GM20431 (cell line): ENCODE results near the gene PKHD1.

Experiments
- in situ Hi-C: fragments of 300-500 bp; cut with MseI, MboI; formaldehyde crosslinking; loops from one replicate; pipeline ENCODE4 v1.15.0; 2020; ENCODE audit warnings: low sequenced_read_pairs; ENCODE audit not compliant: unreplicated experiment

Gene PKHD1

DNA sequence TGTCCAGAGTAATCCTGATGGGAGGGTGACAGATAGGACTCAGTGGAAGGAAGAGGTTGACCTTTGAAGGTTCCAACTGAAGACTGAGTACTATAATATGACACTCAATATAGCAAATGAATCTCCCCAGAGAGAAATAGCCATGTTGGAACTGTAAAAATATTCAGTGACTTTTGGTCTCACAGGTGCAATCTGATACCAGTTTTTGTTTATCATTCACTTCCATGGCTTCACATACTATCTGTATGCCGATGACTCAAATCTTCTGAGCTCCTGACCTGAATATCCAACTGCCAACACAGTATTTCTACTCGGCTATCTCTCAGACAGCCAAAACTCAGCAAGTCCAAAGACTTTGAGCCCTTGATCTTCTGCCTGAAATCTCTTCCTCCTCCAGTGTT is 21.8 kb upstream of the PKHD1 start:
- in situ Hi-C loops, result no loop called here

DNA sequence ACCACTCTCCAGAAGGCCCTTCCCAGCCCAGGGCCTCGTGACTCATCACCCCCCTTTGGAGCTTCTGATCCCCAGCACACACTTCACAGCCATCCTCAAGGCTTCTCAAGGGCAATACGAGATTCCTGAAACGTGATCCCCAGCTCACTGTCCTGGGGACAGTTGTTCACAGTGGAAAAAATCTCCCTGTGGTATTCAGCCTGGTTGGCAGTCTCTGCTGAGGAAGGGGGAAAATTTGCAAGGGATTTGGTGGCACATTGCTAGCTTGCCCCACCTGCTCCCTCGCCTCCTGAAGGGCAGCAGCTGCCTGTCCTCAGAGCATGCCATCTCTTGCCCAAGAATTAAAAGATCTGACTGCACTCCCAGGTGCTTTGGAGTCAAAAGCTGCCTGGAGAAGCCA is 20.7 kb upstream of the PKHD1 start:
- in situ Hi-C loops, result no loop called here

DNA sequence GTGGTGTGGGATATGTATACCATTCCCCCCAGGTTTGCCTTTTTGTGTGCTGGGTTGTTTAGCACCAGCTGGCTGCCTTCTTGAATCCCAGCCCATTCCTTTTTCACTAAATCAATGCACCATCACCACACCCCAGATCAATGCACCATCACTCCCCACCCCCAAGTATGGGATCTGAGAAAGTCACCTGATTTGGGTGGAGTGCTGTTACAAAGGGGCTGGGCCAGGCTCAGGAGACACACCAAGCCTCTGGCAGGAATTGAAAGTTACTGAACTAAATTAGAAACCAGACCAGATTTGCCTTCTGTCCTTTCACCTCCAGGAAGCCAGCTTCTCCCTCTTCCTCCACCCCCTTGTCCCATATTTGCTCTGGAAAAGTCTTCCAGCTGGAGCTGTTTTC is 19.6 kb upstream of the PKHD1 start:
- in situ Hi-C loops, result no loop called here

DNA sequence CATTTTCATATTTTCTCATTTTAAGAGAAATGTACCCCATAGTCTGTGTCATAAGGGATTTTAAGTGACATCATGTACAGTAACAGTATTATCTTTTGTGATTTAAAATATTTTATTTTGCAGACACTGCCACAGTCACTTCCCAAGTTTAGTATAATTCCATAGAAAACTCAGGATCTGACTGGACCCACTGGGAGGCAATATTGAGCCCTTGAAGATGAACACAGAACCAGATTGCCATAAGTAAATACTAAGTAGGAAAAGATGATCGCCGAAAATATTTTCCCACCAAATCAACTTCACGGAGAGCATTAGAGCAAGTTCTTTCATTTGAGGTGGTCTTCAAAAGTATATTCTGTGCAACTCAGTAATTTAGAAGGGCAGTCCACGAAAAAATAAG is 17.6 kb upstream of the PKHD1 start:
- in situ Hi-C loops, result no loop called here

DNA sequence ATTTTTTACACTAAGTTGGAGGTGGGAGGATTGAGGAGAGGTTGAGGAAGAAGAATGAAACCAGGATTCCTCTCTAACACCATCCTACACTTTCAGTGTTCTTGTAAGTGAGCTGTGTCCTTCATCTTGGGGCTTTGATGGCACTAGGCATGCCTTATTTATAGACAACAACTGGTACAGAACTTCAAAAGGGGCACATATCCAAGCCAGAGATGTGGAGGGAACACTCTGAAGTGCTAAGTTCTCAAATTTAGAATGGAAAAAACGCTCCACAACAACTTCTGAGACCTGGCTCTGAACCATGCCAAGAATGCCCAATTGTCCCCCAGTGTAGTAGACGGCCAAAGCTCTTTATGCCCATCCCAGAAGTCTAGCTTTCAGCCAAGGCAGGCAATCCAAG is 16.2 kb upstream of the PKHD1 start:
- in situ Hi-C loops, result no loop called here

DNA sequence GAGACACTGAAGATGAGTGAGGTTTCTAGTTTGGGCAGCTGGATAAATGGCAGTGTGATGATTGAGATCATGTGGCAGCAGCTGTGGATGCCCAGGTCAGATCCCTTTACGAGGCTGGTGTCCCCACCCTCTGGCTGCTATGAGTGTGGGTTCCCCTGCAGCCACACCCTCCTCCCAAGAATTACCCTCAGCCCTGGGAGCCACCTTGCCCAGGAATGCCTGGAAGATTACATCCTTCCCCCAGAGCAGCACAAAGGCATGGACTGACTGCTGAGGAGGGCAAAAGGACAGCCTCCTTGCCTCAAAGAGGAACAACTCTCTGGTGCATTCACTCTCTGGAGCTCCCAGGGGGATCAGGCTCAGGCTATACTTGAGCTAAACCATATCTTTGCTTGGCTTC is 15.0 kb upstream of the PKHD1 start:
- in situ Hi-C loops, result no loop called here

DNA sequence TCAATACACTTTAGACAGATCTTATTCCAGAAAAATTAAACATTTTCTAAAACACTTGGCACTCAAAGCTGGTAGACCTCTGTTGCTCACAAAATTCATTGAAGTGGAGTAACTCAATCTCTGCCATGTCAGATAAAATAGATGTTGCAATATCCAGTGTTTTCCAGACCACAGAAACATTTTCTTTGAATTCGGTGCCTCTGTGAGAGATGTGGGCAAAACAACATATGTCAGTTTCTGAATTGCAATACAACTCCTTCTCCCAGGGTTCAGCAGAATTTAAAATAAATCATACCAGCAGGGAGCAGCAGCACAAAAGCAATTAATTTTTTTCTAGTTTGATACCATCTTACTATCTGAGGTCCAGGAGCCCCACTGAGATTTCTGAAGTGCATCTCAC is 11.3 kb upstream of the PKHD1 start:
- in situ Hi-C loops, result no loop called here

DNA sequence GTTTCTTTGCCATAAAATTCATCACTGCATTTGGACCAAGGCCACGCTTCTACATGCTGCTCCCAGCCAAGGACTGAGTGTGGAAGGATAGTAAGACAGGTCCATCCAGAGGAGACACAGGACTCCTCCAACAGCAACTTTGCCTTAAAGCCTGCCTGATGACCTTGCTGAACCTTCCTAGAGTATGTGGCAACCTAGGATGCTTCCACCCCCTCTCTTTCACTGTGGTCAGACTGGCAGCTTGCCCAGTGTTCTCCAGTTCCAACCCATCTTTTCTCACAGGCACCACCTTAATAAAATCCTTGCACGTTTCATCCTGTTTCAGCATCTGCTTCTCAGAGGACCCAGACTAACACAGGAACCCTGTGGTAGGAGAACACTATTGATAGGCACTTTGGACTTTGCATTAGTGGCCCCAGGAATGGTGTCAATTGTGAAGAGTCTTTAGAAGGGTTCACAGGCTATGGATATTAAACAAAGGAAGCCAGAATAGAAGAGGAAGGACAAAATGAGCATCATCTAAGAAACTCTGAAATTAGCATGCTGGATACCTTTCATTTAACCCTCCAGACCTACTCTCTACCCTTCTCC is 2.4 kb upstream of the PKHD1 start:
- in situ Hi-C loops, result no loop called here

DNA sequence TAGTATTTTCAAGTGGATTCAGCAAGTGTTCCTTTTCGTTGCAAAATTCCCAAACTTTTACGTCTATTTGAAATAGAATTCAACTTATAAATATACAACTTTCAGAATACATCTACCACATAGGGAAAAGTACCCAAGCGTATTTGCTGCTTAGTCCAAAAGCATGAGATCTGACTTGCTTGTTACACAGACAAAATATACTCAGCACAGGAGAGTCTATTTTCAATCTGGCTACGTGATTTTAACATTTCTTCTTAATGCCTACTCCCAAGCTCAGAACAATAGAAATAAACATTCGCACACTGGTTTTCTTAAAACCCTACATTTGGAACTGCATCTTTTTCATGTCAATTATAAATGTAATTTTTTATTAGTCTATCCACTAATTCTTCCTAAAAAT is 672 bp downstream of the PKHD1 start:
- in situ Hi-C loops, result no loop called here

DNA sequence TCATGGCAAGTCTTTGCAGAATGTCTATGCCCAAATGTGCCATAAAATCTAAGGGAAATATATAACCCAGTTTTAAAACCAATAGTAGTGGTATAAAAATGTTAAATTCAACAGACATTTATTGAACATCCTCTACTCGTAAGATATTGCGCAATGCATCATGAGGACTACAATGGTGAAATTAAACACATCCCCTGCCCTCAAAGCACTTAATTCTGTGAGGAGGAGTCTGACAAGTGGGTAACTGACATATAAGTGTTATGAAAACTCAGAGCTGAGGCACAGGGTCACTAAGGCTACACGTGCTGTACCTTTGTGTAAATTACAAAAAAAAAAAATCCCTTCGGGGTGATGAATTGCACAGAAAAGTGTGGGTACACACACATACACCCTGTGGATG is 6.2 kb downstream of the PKHD1 start:
- in situ Hi-C loops, result no loop called here

DNA sequence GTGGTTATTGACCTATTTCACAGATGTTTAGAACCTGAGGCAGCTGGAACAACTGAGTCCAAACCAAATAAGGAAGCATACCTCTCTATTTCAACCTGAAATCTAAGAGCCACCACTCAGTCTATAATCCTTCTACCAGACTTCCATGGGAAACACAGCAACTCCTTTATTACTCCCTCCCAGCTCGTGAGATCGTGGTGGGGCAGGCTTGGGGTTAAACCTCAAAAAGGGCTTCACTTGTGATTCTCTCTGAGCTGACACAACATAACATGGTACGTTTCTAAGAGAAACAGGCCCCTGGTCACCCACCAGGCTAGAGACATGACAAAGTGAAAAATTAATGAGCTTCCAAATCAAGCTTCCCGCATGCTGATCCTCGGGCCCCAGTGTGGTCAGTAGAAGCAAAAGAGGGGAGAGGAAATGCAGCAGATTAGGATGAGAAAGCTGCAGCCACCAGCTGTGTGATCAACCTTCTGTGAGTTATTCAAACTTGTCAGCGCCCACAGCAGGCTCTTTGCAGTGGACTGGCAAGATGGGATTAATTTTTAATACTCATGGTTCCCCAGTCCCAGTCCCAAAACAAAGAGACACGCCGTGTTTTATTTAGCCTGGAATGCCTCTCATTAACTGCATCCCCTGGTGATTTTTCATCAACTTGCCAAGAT is 9.3 kb downstream of the PKHD1 start:
- in situ Hi-C loops, result no loop called here

DNA sequence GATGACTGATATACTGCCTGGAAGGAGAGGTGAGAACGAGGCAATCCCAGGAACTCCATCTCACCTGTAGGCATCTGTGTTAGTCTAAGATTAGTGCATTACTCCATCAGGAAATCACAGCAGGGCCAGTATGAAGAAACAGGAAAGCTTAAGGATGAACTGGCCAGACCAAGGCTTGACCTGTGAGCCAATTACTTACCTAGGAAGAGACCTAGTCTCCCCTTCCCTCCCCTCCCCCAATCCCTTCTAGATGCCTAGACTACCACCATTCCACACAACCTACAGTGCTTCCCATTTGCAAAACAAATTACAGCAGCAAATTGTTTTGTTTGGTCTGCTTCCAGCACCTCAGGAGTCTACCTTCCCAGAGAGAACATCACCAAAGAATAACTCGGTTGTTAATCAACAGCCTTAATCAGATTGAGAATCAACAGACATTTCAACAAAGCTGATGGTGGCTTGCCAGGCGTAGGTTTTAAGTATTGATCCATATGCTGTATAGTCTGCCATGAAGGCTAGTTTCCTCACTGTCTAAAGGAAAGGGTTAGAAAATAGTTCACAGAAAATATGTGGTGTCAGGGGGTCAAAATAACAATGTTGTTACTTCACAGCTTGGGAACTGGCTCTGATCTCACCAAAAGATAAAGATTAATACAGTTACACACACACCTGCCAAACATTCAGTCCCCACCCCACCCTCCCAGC is 10.1 kb downstream of the PKHD1 start:
- in situ Hi-C loops, result no loop called here

DNA sequence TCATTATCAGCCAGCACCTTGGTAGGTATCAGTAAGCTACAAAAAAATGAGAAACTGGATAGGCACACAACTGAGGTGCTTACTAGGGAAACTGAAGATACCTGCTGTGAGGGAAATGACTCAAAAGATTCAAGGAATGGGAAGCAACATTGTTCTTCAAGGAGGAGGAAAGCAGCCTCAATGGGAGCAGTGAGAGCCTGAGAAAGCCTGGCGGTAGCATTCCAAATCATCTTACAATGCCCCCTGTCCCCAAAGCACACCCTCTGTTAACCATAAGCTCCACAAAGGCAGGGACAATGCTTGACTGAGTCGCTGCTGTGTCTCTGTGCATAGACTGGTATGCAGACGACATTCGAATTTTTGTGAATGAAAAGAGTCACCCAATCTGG is 10.6 kb downstream of the PKHD1 start:
- in situ Hi-C loops, result no loop called here

DNA sequence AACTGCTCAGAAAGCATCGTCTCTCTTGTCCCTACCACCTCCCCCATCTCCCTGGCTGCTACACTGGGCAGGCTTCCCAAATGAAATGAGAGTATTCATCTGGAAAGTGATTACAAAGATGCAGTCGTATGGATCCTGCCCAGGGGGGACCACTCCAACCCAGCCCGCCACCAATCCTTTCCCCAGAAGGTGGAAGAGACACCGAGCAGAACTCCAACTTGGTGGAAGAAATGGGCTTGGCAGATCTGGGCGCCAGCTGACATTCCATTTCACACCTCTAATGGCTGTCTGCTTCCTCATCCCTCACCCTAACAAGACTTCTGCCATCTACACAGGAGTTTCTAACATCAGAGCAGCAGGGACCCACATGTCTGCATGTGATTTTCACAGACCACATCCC is 12.7 kb downstream of the PKHD1 start:
- in situ Hi-C loops, result loop anchor here (25.0 kb wide), 1 partner anchor 188 kb away; no protein-coding TSS in a partner anchor

DNA sequence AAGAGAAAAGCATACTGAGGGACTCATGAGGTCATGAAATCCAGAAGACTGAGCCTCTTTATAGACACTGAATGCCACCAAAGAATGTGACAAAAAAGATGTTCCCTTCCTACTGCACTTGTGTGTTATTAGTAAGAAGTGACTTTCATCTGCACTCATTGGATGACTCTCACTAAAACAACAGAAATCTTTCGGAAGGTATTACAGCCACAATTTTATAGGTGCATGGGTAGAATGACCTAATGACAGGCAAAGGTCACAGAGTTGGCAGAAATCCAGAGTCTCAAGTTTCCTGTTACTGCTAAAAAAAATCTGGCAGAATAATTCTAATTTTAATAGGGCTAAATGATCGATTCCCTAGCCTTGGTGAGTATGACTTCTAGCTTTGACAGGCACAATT is 13.3 kb downstream of the PKHD1 start:
- in situ Hi-C loops, result loop anchor here (25.0 kb wide), 1 partner anchor 188 kb away; no protein-coding TSS in a partner anchor

DNA sequence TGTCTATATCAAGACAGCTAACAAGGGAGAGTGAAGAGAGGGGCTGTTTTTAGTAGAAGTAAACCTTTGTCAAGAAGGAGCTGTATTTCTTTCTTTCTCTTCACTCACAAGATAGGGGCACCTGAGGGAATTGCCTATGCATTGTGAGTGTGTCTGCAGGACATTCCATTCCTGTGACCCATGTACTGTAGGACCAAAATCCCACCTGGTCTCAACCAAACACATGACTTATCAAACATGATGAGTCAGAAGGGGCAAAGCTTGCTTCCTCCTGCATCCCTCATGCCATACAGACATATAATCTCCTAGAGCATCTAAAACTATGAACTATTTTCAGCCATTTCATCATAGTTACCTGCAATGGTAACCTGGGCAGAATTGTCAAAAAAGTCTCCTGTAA is 21.8 kb downstream of the PKHD1 start:
- in situ Hi-C loops, result loop anchor here (25.0 kb wide), 1 partner anchor 197 kb away; no protein-coding TSS in a partner anchor

DNA sequence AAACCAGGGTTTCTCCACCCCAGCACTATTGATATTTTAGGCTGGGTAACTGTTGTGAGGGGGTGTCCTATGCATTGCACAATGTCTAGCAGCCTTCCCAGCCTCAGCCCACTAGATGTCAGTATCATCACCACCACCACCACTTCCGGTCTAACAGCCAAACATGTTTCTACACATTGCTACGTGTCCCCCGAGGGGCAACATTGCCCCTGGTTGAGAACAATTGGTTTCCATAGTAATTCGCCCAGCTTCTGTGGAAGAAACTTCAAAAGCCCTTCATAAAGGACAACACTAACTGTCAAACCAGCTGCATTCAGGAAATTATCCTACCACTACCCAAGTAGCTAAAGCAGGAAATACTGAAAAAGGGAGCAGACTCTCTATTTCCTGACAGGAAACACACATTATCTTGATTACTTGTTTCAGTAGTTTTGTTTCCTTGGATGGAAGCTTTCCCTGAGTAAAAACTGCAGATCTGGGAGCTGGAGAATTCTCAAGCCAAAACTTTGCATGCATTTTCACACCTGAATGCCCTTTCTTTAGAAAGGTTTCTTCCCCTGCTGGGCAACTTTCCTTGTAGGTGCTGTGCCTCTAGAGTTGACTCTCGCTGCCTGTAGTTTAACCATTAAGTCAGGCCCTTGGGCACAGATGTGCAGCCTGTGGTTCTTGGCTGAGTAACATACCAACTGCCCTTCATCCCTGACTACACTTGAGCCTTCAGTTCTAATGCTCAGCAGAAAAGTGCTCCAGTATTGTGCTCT is 23.6 kb downstream of the PKHD1 start:
- in situ Hi-C loops, result loop anchor here (25.0 kb wide), 1 partner anchor 199 kb away; no protein-coding TSS in a partner anchor

DNA sequence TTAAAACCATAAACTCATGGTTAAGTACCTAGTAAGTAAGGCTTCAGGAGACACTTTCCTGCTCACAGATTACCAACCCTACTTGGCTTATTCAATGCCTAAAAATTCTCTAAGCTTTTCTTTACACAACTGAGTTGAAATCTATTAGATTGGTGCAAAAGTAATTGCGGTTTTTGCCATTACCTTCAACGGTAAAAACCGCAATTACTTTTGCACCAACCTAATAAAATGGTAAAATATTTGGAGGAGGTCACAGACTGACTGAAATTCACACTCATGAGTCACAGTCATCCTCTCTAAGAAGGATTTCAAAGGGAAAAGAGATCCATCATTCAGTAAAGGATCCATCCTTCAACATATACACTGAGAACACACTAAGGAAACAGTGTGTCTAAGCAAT is 25.9 kb downstream of the PKHD1 start:
- in situ Hi-C loops, result loop anchor here (25.0 kb wide), 1 partner anchor 201 kb away; no protein-coding TSS in a partner anchor

DNA sequence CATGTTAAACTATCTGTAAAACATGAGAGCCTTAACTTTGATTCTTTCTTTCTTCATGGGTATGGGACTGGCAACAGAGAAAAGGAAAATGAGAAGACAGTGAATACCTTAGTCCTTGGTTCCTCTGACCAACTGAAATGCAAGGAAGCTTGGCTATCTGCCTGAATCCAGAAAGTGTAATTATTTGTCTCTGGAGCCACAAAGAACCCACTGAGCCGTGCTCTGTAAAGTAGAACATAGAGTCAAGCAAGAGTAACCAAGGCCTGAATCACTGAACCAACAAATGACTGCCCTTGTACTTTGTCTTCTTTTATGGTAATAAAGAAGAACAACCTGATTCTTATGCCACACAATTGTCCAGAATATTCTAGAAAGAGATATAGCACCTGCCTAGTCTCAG is 27.6 kb downstream of the PKHD1 start:
- in situ Hi-C loops, result loop anchor here (25.0 kb wide), 1 partner anchor 202 kb away; no protein-coding TSS in a partner anchor

DNA sequence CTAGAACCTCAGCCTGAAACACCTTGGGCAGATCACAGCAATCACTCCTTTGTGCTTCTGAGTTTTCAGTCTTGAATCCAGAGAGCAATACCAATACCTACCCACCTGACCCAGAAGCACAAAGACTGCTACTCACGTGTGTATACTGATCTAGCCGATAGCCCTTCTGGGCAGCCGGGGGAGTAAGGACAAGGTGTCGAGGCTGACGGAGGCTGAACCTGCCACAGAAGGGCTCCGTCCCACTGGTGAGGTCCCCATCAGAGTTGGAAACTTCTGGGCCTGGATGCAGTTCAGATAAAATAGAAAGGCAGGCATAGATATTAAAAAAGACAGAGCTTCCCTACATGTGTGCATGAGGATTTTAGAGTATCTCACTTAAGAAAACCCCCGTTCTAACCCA is 32.0 kb downstream of the PKHD1 start:
- in situ Hi-C loops, result loop anchor here (25.0 kb wide), 1 partner anchor 207 kb away; no protein-coding TSS in a partner anchor
